ENCODE results near the gene SAP25. TPM values are rescaled to one million over a fixed set of nuclear protein-coding genes. Genes with fewer than 3 reads are reported as not detected.

Gene SAP25
- total RNA-seq, 1 donor from 2014 or later: 2.6 TPM

GRCh38 chr7:100595188-100595587 lies 21.5 kb upstream of the SAP25 start:
- H3K4me3 Mint-ChIP-seq (ENCODE audit: unreplicated experiment): no peak overlapping the region
- no peaks in the 10 kb centered on the region for H3K36me3 Mint-ChIP-seq (ENCODE audit: low read depth, unreplicated experiment)
- peaks cover 6% of the 10 kb centered on the region for H3K27me3 Mint-ChIP-seq (ENCODE audit: unreplicated experiment)
- peaks cover 4% of the 10 kb centered on the region for H3K4me1 Mint-ChIP-seq (ENCODE audit: unreplicated experiment)
- TF ChIP-seq CTCF (IDR thresholded peaks at IDR 0.05; ENCODE audit: unreplicated experiment): no peak
- no peaks in the 10 kb centered on the region for H3K9me3 Mint-ChIP-seq (ENCODE audit: unreplicated experiment)
- no peak overlapping the region for H3K27ac Mint-ChIP-seq (ENCODE audit: unreplicated experiment)
- no peak for DNase-seq (ENCODE audit: low spot score)

DNA sequence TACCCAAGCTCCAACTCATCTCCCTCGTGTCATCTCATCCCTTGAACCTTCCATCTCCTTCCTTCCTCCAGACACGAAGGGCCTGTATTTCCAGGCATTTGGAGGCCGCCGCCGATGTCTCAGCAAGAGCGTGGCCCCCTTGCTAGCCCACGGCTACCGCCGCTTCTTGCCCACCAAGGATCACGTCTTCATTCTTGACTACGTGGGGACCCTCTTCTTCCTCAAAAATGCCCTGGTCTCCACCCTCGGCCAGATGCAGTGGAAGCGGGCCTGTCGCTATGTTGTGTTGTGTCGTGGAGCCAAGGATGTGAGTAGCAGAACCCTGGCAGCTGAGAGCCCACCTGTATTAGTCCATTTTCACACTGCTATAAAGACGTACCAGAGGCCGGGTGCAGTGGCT lies 17.9 kb upstream of the SAP25 start:
- Mint-ChIP-seq H3K4me3 (ENCODE audit: unreplicated experiment) (no peak overlapping the region), H3K4me1 (ENCODE audit: unreplicated experiment) (peaks cover 21% of the 10 kb centered on the region), H3K9me3 (ENCODE audit: unreplicated experiment) (no peaks in the 10 kb centered on the region), H3K27me3 (ENCODE audit: unreplicated experiment) (peaks cover 13% of the 10 kb centered on the region), H3K27ac (ENCODE audit: unreplicated experiment) (no peak overlapping the region), H3K36me3 (ENCODE audit: low read depth, unreplicated experiment) (no peaks in the 10 kb centered on the region)
- DNase-seq (ENCODE audit: low spot score): no peak
- no peak for TF ChIP-seq CTCF (IDR thresholded peaks at IDR 0.05; ENCODE audit: unreplicated experiment)

GRCh38 chr7:100590077-100590737 lies 16.5 kb upstream of the SAP25 start:
- peak overlapping the region; percentile 78 for H3K4me3 Mint-ChIP-seq (ENCODE audit: unreplicated experiment)

DNA sequence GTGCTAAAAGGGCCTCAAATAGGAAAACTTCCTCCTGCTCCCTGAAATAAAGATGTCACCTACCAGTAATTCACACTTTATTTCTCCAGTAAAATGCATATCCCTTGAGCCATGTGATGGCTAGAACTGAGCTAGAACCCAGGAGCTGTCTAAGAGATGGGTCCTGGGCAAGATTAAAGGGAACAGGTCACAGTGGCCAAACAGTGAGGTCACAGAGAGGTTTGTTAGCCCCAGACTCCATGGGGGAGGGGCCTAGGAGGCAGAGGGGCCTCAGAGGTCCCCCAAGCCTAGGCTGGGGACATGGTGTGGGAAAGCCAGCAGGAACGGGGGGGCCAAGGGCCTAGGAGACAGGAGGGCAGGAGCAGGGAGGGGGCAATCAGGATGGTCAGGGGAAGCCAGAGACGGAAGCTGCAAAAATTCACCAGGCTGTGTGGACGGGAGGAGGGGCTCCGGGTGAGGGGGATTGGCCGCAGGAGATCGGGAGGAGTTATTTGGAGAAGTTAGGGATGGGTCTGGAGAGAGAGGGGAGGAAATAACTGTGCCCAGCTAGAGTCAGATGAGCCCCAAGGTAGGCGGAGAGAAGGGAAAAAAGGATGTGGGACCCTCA lies 15.7 kb upstream of the SAP25 start:
- H3K4me3 Mint-ChIP-seq (ENCODE audit: unreplicated experiment): no peak overlapping the region
- DNase-seq (ENCODE audit: low spot score): no peak

More at GRCh38 chr7:100590077-100590737, 16.5 kb upstream of the SAP25 start:
- no peak for DNase-seq (ENCODE audit: low spot score)
- Mint-ChIP-seq H3K4me1 (ENCODE audit: unreplicated experiment) (peaks cover 24% of the 10 kb centered on the region), H3K9me3 (ENCODE audit: unreplicated experiment) (no peaks in the 10 kb centered on the region), H3K36me3 (ENCODE audit: low read depth, unreplicated experiment) (peaks cover 3% of the 10 kb centered on the region), H3K27ac (ENCODE audit: unreplicated experiment) (no peak overlapping the region), H3K27me3 (ENCODE audit: unreplicated experiment) (peaks cover 16% of the 10 kb centered on the region)
- no peak for TF ChIP-seq CTCF (IDR thresholded peaks at IDR 0.05; ENCODE audit: unreplicated experiment)

More for the DNA sequence above, 15.7 kb upstream of the SAP25 start:
- Mint-ChIP-seq H3K27me3 (ENCODE audit: unreplicated experiment) (peaks cover 16% of the 10 kb centered on the region), H3K27ac (ENCODE audit: unreplicated experiment) (no peak overlapping the region), H3K4me1 (ENCODE audit: unreplicated experiment) (peaks cover 29% of the 10 kb centered on the region), H3K36me3 (ENCODE audit: low read depth, unreplicated experiment) (peaks cover 6% of the 10 kb centered on the region), H3K9me3 (ENCODE audit: unreplicated experiment) (no peaks in the 10 kb centered on the region)
- TF ChIP-seq CTCF (IDR thresholded peaks at IDR 0.05; ENCODE audit: unreplicated experiment): no peak

Measured in endothelial cell (in vitro differentiated cells).